ENCODE measurements around the gene CCR7. TPM values are rescaled to one million over a fixed set of nuclear protein-coding genes. Genes with fewer than 3 reads are reported as not detected.

Gene CCR7
- total RNA-seq, 3 donors from 2014 or later: 77.3 to 109 (median 108) TPM

GRCh38 chr17:40518401-40519088, 46.7 kb downstream of the CCR7 start:
- ATAC-seq (no peak), DNase-seq (no peak)
- Mint-ChIP-seq H3K9me3 (peaks cover 4% of the 10 kb centered on the region), H3K4me3 (peak overlapping the region; percentile 48), H3K4me1 (ENCODE audit: low read depth) (peaks cover 57% of the 10 kb centered on the region), H3K27me3 (ENCODE audit: low read depth) (no peaks in the 10 kb centered on the region), H3K36me3 (ENCODE audit: insufficient read depth) (peaks cover 4% of the 10 kb centered on the region)

GRCh38 chr17:40517981-40518380, 47.3 kb downstream of the CCR7 start:
- DNase-seq: no peak
- H3K4me1 Mint-ChIP-seq (ENCODE audit: low read depth): peaks cover 57% of the 10 kb centered on the region
- ATAC-seq: no peak
- H3K9me3 Mint-ChIP-seq: no peaks in the 10 kb centered on the region
- no peaks in the 10 kb centered on the region for H3K36me3 Mint-ChIP-seq (ENCODE audit: insufficient read depth)
- peak overlapping the region; percentile 48 for H3K4me3 Mint-ChIP-seq
- no peaks in the 10 kb centered on the region for H3K27me3 Mint-ChIP-seq (ENCODE audit: low read depth)

GRCh38 chr17:40517286-40517662, 48.0 kb downstream of the CCR7 start:
- Mint-ChIP-seq H3K4me1 (ENCODE audit: low read depth) (peaks cover 57% of the 10 kb centered on the region), H3K9me3 (no peaks in the 10 kb centered on the region), H3K27me3 (ENCODE audit: low read depth) (no peaks in the 10 kb centered on the region), H3K36me3 (ENCODE audit: insufficient read depth) (no peaks in the 10 kb centered on the region), H3K4me3 (peak overlapping the region; percentile 66)
- DNase-seq (no peak), ATAC-seq (no peak)

GRCh38 chr17:40516581-40517285, 48.5 kb downstream of the CCR7 start:
- DNase-seq (peak; percentile 32), ATAC-seq (peak; percentile 62 to 80)
- Mint-ChIP-seq H3K4me1 (ENCODE audit: low read depth) (peaks cover 55% of the 10 kb centered on the region), H3K27me3 (ENCODE audit: low read depth) (no peaks in the 10 kb centered on the region), H3K36me3 (ENCODE audit: insufficient read depth) (no peaks in the 10 kb centered on the region), H3K4me3 (peak overlapping the region; percentile 66), H3K9me3 (no peaks in the 10 kb centered on the region)

- no peaks in the 10 kb centered on the region for H3K36me3 Mint-ChIP-seq (ENCODE audit: insufficient read depth)
- peak overlapping the region; percentile 66 for H3K4me3 Mint-ChIP-seq
- H3K4me1 Mint-ChIP-seq (ENCODE audit: low read depth): peaks cover 49% of the 10 kb centered on the region
- peak; percentile 41 to 57 for ATAC-seq
- DNase-seq: no peak
- no peaks in the 10 kb centered on the region for H3K9me3 Mint-ChIP-seq
- H3K27me3 Mint-ChIP-seq (ENCODE audit: low read depth): no peaks in the 10 kb centered on the region
Observed at GRCh38 chr17:40515491-40516041, 49.7 kb downstream of the CCR7 start.

- Mint-ChIP-seq H3K27me3 (ENCODE audit: low read depth) (no peaks in the 10 kb centered on the region), H3K4me1 (ENCODE audit: low read depth) (peaks cover 49% of the 10 kb centered on the region), H3K36me3 (ENCODE audit: insufficient read depth) (no peaks in the 10 kb centered on the region), H3K4me3 (no peak overlapping the region), H3K9me3 (no peaks in the 10 kb centered on the region)
- no peak for DNase-seq
- ATAC-seq: no peak
Observed at GRCh38 chr17:40515011-40515410, 50.3 kb downstream of the CCR7 start.

GRCh38 chr17:40514013-40514875, 51.0 kb downstream of the CCR7 start:
- peaks cover 49% of the 10 kb centered on the region for H3K4me1 Mint-ChIP-seq (ENCODE audit: low read depth)
- DNase-seq: no peak

GRCh38 chr17:40511667-40512220, 53.5 kb downstream of the CCR7 start:
- H3K4me3 Mint-ChIP-seq: no peak overlapping the region
- no peaks in the 10 kb centered on the region for H3K36me3 Mint-ChIP-seq (ENCODE audit: insufficient read depth)
- ATAC-seq: no peak
- no peaks in the 10 kb centered on the region for H3K9me3 Mint-ChIP-seq
- no peaks in the 10 kb centered on the region for H3K27me3 Mint-ChIP-seq (ENCODE audit: low read depth)
- no peak for DNase-seq
- H3K4me1 Mint-ChIP-seq (ENCODE audit: low read depth): peaks cover 29% of the 10 kb centered on the region

More at GRCh38 chr17:40514013-40514875, 51.0 kb downstream of the CCR7 start:
- Mint-ChIP-seq H3K9me3 (no peaks in the 10 kb centered on the region), H3K27me3 (ENCODE audit: low read depth) (no peaks in the 10 kb centered on the region), H3K4me3 (no peak overlapping the region), H3K36me3 (ENCODE audit: insufficient read depth) (no peaks in the 10 kb centered on the region)
- ATAC-seq: no peak

GRCh38 chr17:40511136-40511535, 54.1 kb downstream of the CCR7 start:
- DNase-seq: no peak
- no peaks in the 10 kb centered on the region for H3K27me3 Mint-ChIP-seq (ENCODE audit: low read depth)
- no peak overlapping the region for H3K4me3 Mint-ChIP-seq
- no peaks in the 10 kb centered on the region for H3K36me3 Mint-ChIP-seq (ENCODE audit: insufficient read depth)
- H3K4me1 Mint-ChIP-seq (ENCODE audit: low read depth): peaks cover 23% of the 10 kb centered on the region
- no peak for ATAC-seq
- H3K9me3 Mint-ChIP-seq: no peaks in the 10 kb centered on the region

- Mint-ChIP-seq H3K27me3 (ENCODE audit: low read depth) (no peaks in the 10 kb centered on the region), H3K9me3 (no peaks in the 10 kb centered on the region), H3K4me3 (no peak overlapping the region), H3K4me1 (ENCODE audit: low read depth) (peaks cover 15% of the 10 kb centered on the region), H3K36me3 (ENCODE audit: insufficient read depth) (no peaks in the 10 kb centered on the region)
- DNase-seq (no peak), ATAC-seq (no peak)
Observed at GRCh38 chr17:40510328-40510648, 55.0 kb downstream of the CCR7 start.

- Mint-ChIP-seq H3K4me1 (ENCODE audit: low read depth) (peaks cover 10% of the 10 kb centered on the region), H3K9me3 (no peaks in the 10 kb centered on the region), H3K27me3 (ENCODE audit: low read depth) (no peaks in the 10 kb centered on the region), H3K36me3 (ENCODE audit: insufficient read depth) (no peaks in the 10 kb centered on the region), H3K4me3 (no peak overlapping the region)
- no peak for DNase-seq
- ATAC-seq: no peak
Observed at GRCh38 chr17:40509626-40510327, 55.5 kb downstream of the CCR7 start.

- Mint-ChIP-seq H3K9me3 (no peaks in the 10 kb centered on the region), H3K36me3 (ENCODE audit: insufficient read depth) (no peaks in the 10 kb centered on the region), H3K4me3 (no peak overlapping the region), H3K4me1 (ENCODE audit: low read depth) (no peaks in the 10 kb centered on the region), H3K27me3 (ENCODE audit: low read depth) (no peaks in the 10 kb centered on the region)
- ATAC-seq (no peak), DNase-seq (no peak)
Observed at GRCh38 chr17:40506786-40507185, 58.5 kb downstream of the CCR7 start.

Data from activated T-cell treated with anti-CD3 and anti-CD28 coated beads, Interleukin-2, amount 50 U/mL, for 4 hours (primary cell).